NCI-H1092 (cell line): ENCODE results near the gene DYNLT3.
A peak's percentile ranks its signal among the peaks of the same experiment; 100 is the strongest.

Source experiments
- DNase-seq: peaks from one replicate; lab custom pipeline; 2025; lab: John Stamatoyannopoulos, UW

The DYNLT3 gene

GRCh38 chrX:37846934-37847732, at the start of gene DYNLT3:
Gene DYNLT3, minus strand, starts transcription at chrX:37847571. Its CDS starts 61 bp downstream, at chrX:37847510.
- peak; percentile 88 for DNase-seq

- no peak for DNase-seq
Observed at GRCh38 chrX:37896511-37896890, 49.1 kb upstream of the DYNLT3 start.

- DNase-seq, result no peak
Observed at GRCh38 chrX:37895795-37896510, 48.6 kb upstream of the DYNLT3 start.

- no peak for DNase-seq
Observed at GRCh38 chrX:37894725-37895124, 47.4 kb upstream of the DYNLT3 start.

GRCh38 chrX:37888010-37888409, 40.6 kb upstream of the DYNLT3 start:
- no peak for DNase-seq

- no peak for DNase-seq
Observed at GRCh38 chrX:37887347-37887746, 40.0 kb upstream of the DYNLT3 start.

- no peak for DNase-seq
Observed at GRCh38 chrX:37883196-37883595, 35.8 kb upstream of the DYNLT3 start.

GRCh38 chrX:37879692-37880091, 32.3 kb upstream of the DYNLT3 start:
- DNase-seq, result no peak

GRCh38 chrX:37876716-37877115, 29.3 kb upstream of the DYNLT3 start:
- DNase-seq, result no peak

GRCh38 chrX:37875675-37876074, 28.3 kb upstream of the DYNLT3 start:
- no peak for DNase-seq

- DNase-seq, result no peak
Observed at GRCh38 chrX:37873220-37873619, 25.8 kb upstream of the DYNLT3 start.

- DNase-seq, result no peak
Observed at GRCh38 chrX:37872303-37872655, 24.9 kb upstream of the DYNLT3 start.

GRCh38 chrX:37871626-37872302, 24.4 kb upstream of the DYNLT3 start:
- DNase-seq, result no peak

- DNase-seq, result no peak
Observed at GRCh38 chrX:37867536-37868153, 20.3 kb upstream of the DYNLT3 start.

GRCh38 chrX:37863728-37864127, 16.4 kb upstream of the DYNLT3 start:
- DNase-seq, result no peak

- no peak for DNase-seq
Observed at GRCh38 chrX:37862851-37863250, 15.5 kb upstream of the DYNLT3 start.

- DNase-seq, result no peak
Observed at GRCh38 chrX:37860721-37861120, 13.3 kb upstream of the DYNLT3 start.

GRCh38 chrX:37854748-37855147, 7.4 kb upstream of the DYNLT3 start:
- no peak for DNase-seq

- DNase-seq, result no peak
Observed at GRCh38 chrX:37854148-37854547, 6.8 kb upstream of the DYNLT3 start.

- DNase-seq, result no peak
Observed at GRCh38 chrX:37847733-37848197, 394 bp upstream of the DYNLT3 start.

- no peak for DNase-seq
Observed at GRCh38 chrX:37846558-37846933, 825 bp downstream of the DYNLT3 start.

GRCh38 chrX:37846141-37846540, 1.2 kb downstream of the DYNLT3 start:
- DNase-seq, result no peak
